Fibroblast of pulmonary artery (primary cell): Measurements from ENCODE around the gene RFC2.

ENCODE experiments used
- DNase-seq: peaks from one replicate; pipeline ENCODE4 v3.0.0-alpha.2; 2010; ENCODE audit warnings: low read depth
- H3K4me3 ChIP-seq: replicated peaks from 2 replicates; pipeline ENCODE4 v1.5.1; 2011; ENCODE audit warnings: low read depth, mild to moderate bottlenecking, control low read depth, low read length, moderate library complexity
- CTCF ChIP-seq: IDR thresholded peaks from 2 replicates; pipeline ENCODE4 v1.5.1; 2011; ENCODE audit warnings: mild to moderate bottlenecking, control low read depth, low read length, inconsistent platforms; ENCODE audit errors: missing control alignments

Gene RFC2

GRCh38 chr7:74289018-74289658, 34.9 kb upstream of the RFC2 start, which contains the start of gene CLIP2:
Gene CLIP2 (plus strand): TSS chr7:74289407. CDS start chr7:74317547, 28,140 bp downstream.
- no peak for TF ChIP-seq CTCF
- DNase-seq = peak; percentile 83
- peak within 1 kb of the TSS; percentile 82 for H3K4me3 ChIP-seq

DNA sequence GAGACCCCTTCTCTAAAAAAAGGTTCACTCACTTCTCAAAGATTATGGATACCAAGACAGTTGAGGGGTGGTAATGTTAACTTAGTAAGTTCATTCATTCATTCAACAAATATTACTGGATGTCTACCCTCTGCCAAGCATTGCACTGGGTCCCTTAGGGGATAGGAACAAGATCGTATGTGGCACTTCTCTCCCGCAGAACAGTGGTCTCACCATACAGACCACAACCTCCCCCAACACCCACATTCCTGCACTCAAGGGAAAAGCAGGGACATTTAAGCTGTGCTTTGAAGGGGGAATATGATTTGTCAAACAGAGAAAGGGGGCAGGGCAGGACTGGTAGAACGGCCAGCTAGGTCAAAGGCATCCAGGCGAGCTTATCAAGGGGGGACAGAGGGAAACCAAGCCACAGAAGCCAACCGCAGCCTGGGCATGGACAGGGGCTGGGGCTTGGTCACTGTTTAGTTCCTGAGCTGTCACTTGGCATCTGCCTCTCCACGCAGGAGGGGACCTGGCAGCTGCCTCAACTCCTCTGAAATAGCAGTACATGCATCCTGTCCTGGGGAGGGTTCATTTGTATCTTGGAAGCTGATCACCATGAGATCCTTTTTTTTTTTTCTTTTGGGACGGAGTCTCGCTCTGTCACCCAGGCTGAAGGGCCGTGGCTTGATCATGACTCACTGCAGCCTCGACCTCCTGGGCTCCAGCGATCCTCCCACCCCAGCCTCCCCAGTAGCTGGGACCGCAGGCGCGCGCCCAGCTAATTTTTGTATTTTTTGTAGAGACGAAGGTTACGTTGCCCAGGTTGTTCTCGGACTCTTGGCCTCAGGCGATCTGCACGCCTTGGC, 34.1 kb upstream of the RFC2 start:
- DNase-seq = peak; percentile 32
- peak overlapping the region; percentile 49 for H3K4me3 ChIP-seq
- TF ChIP-seq CTCF = no peak

DNA sequence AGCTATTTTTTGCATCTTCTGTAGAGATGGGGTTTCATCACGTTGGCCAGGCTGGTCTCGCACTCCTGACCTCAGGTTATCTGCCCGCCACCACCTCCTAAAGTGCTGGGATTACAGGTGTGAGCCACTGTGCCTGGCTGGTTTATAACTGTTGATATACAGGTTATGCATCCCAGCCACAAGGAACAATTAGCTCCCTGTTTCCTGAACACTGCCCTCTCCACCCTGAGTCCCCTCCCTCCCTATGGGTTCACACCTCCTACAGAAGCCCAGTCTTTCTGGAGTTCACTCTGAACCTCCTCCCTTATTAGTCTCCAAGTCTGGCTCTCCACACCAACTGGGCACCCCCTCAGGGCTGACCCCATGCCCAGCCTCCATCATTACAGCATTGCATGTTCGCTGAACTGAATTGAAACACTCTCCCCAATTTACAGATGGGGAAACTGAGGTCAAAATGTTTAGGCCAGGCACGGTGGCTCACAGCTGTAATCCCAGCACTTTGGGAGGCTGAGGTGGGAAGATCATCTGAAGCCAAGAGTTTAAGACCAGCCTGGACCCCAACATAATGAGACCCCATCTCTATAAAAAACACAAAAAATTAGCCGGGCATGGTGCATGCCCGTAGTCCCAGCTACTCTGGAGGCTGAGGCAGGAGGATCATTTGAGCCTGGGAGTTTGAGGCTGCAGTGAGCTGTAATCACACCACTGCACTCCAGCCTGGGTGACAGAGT, 33.3 kb upstream of the RFC2 start:
- H3K4me3 ChIP-seq = no peak overlapping the region
- no peak for TF ChIP-seq CTCF
- no peak for DNase-seq

GRCh38 chr7:74286131-74286530, 31.9 kb upstream of the RFC2 start:
- no peak for DNase-seq
- TF ChIP-seq CTCF = no peak
- H3K4me3 ChIP-seq = no peak overlapping the region

- H3K4me3 ChIP-seq = no peak overlapping the region
- no peak for DNase-seq
- TF ChIP-seq CTCF = no peak
Measured at GRCh38 chr7:74284781-74285259, 30.6 kb upstream of the RFC2 start.

- no peak overlapping the region for H3K4me3 ChIP-seq
- DNase-seq = no peak
- TF ChIP-seq CTCF = no peak
Measured at GRCh38 chr7:74283858-74284447, 29.8 kb upstream of the RFC2 start.
